RWPE2 (cell line): ENCODE data around the gene EID3.
"Not testable (repeated sequence)": the region's sequence is repeated elsewhere in the genome, so short reads cannot be mapped to it uniquely, and the experiment has no call there.

ENCODE experiments used
- ATAC-seq: fragments of 200-7000 bp; cut with Tn5 transposase; 3 replicates; pipeline ENCODE4 v1.9.1; 2021; ENCODE audit warnings: low read depth
- DNase-seq: peaks from one replicate; pipeline ENCODE4 v3.0.0-alpha.2; 2020; ENCODE audit warnings: low spot score
- H3K27ac ChIP-seq: fragments of 450-650 bp; 2 replicates; pipeline ENCODE4 v1.5.1; 2017; ENCODE audit warnings: mild to moderate bottlenecking; ENCODE audit not compliant: poor library complexity, severe bottlenecking
- H3K27me3 ChIP-seq: fragments of 250-450 bp; sonication (Bioruptor Pico); 2 replicates; pipeline ENCODE4 v1.5.1; 2021; ENCODE audit warnings: mild to moderate bottlenecking, moderate library complexity; ENCODE audit not compliant: insufficient read depth, poor library complexity, severe bottlenecking
- H3K36me3 ChIP-seq: fragments of 250-450 bp; sonication (Bioruptor Pico); 2 replicates; pipeline ENCODE4 v1.5.1; 2020; ENCODE audit warnings: low read depth, mild to moderate bottlenecking, moderate library complexity
- H3K4me1 ChIP-seq: fragments of 250-450 bp; sonication (Bioruptor Pico); 2 replicates; pipeline ENCODE4 v1.5.1; 2021; ENCODE audit warnings: mild to moderate bottlenecking, moderate library complexity; ENCODE audit not compliant: insufficient read depth, poor library complexity, severe bottlenecking
- H3K4me3 ChIP-seq: fragments of 250-450 bp; sonication (Bioruptor Pico); 2 replicates; pipeline ENCODE4 v1.5.1; 2021; ENCODE audit warnings: mild to moderate bottlenecking, moderate library complexity; ENCODE audit not compliant: severe bottlenecking
- H3K9me3 ChIP-seq: fragments of 250-450 bp; sonication (Bioruptor Pico); 2 replicates; pipeline ENCODE4 v1.5.1; 2021; ENCODE audit warnings: mild to moderate bottlenecking, moderate library complexity; ENCODE audit not compliant: severe bottlenecking
- CTCF ChIP-seq: fragments of 450-650 bp; IDR thresholded peaks from one replicate; pipeline ENCODE4 v1.5.1; 2017; ENCODE audit warnings: mild to moderate bottlenecking, moderate library complexity; ENCODE audit not compliant: poor library complexity, severe bottlenecking

Gene EID3

GRCh38 chr12:104328790-104329189 lies 25.3 kb downstream of the EID3 start:
- no peak for TF ChIP-seq CTCF
- Histone ChIP-seq H3K4me3 (no peak overlapping the region), H3K9me3 (no peaks in the 10 kb centered on the region), H3K4me1 (no peaks in the 10 kb centered on the region), H3K36me3 (peaks cover 100% of the 10 kb centered on the region), H3K27ac (no peak overlapping the region), H3K27me3 (no peaks in the 10 kb centered on the region)
- no peak for DNase-seq
- no peak for ATAC-seq

GRCh38 chr12:104329707-104330532 lies 26.4 kb downstream of the EID3 start:
- no peaks in the 10 kb centered on the region for H3K27me3 ChIP-seq
- no peak overlapping the region for H3K27ac ChIP-seq
- ATAC-seq = no peak; the same call in 2 of the 3 replicates
- no peaks in the 10 kb centered on the region for H3K9me3 ChIP-seq
- DNase-seq = no peak
- peaks cover 100% of the 10 kb centered on the region for H3K36me3 ChIP-seq
- no peak for TF ChIP-seq CTCF
- H3K4me1 ChIP-seq = no peaks in the 10 kb centered on the region
- H3K4me3 ChIP-seq = no peak overlapping the region

- H3K9me3 ChIP-seq = no peaks in the 10 kb centered on the region
- no peak for TF ChIP-seq CTCF
- H3K27me3 ChIP-seq = no peaks in the 10 kb centered on the region
- H3K36me3 ChIP-seq = peaks cover 100% of the 10 kb centered on the region
- H3K27ac ChIP-seq = no peak overlapping the region
- ATAC-seq (no peak), DNase-seq (no peak)
- no peak overlapping the region for H3K4me3 ChIP-seq
- H3K4me1 ChIP-seq = no peaks in the 10 kb centered on the region
Observed at GRCh38 chr12:104331376-104331775, 27.8 kb downstream of the EID3 start.

GRCh38 chr12:104332273-104332672 lies 28.7 kb downstream of the EID3 start:
- not testable (repeated sequence) for H3K9me3 ChIP-seq, H3K27ac ChIP-seq, H3K4me3 ChIP-seq, H3K27me3 ChIP-seq, H3K4me1 ChIP-seq, DNase-seq, ATAC-seq
- H3K36me3 ChIP-seq = peaks cover 100% of the 10 kb centered on the region

- H3K9me3 ChIP-seq = no peaks in the 10 kb centered on the region
- TF ChIP-seq CTCF = no peak
- H3K4me1 ChIP-seq = no peaks in the 10 kb centered on the region
- DNase-seq = no peak
- no peak overlapping the region for H3K27ac ChIP-seq
- no peaks in the 10 kb centered on the region for H3K27me3 ChIP-seq
- H3K36me3 ChIP-seq = peaks cover 100% of the 10 kb centered on the region
- H3K4me3 ChIP-seq = no peak overlapping the region
- no peak for ATAC-seq
Observed at GRCh38 chr12:104333692-104334255, 30.2 kb downstream of the EID3 start.
